ENCODE data around the gene EXOC1.

DNA sequence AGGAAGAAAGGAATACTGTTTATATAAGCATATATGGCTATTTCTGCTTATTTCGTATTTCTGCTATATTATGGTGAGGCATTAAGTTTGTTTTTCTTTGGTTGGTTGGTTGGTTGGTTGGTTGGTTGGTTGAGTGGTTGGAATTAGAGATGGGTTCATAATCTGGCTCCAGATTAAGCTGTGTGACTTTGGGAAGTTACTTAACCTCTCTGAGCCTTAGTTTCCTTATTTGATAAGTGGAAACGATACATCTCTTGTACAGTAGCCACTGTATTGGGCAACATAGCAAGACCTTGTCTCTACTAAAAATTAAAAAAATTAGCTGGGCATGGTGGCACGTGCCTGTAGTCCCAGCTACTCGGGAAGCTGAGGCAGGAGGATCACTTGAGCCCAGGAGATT is 49.2 kb downstream of the EXOC1 start:
- TF ChIP-seq CTCF (IDR thresholded peaks at IDR 0.05; ENCODE audit: low read depth, low read length), result no peak
- no peak for TF ChIP-seq POLR2A (IDR thresholded peaks at IDR 0.05; ENCODE audit: extremely low read depth, insufficient read length)
